Raji (cell line): ENCODE results near the gene RCOR1.

Experiments used
- POLR2A ChIP-seq: IDR thresholded peaks from 2 replicates; pipeline ENCODE4 v1.6.1; 2011; ENCODE audit warnings: low read depth, low read length, control low read depth; ENCODE audit not compliant: insufficient read depth

The RCOR1 gene

GRCh38 chr14:102729825-102730224 is 137.4 kb downstream of the RCOR1 start:
- no peak for TF ChIP-seq POLR2A

DNA sequence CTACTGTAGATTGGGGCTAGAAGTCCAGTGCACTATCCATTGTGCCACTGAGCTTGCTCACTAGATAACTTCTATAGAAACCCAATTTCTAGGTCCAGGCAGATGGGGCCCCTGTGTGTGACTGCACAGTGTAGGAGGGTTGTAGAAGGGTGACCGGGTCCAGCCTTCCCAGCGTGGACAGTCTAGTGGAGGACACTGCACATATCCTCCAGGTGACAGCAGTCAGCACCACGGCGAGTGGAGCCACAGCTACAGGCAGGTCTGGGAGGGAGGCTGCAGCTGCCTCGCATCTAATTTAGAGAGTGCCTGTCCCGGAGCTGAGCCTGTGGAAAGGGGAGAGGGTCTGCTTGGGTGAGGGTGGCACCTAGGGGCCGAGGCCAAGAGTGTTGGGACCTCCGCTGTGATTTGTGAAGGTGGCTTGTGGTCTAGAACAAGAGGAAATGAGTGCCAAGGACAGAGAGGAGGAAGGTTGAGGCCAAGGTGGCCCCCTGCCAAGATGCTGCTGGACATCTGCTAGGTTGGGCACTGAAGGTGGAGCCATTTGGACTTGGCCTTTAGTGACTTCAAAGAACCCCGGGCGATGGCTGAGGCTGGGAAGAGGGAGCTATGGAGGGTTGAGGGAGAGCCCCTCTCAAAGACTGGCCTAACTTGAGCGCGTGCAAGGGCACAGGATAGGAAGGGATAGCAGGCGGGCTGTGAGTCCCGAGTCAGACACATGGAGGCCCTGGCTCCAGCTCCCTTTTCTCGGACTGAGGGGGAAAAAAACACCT is 138.8 kb downstream of the RCOR1 start:
- TF ChIP-seq POLR2A = no peak

DNA sequence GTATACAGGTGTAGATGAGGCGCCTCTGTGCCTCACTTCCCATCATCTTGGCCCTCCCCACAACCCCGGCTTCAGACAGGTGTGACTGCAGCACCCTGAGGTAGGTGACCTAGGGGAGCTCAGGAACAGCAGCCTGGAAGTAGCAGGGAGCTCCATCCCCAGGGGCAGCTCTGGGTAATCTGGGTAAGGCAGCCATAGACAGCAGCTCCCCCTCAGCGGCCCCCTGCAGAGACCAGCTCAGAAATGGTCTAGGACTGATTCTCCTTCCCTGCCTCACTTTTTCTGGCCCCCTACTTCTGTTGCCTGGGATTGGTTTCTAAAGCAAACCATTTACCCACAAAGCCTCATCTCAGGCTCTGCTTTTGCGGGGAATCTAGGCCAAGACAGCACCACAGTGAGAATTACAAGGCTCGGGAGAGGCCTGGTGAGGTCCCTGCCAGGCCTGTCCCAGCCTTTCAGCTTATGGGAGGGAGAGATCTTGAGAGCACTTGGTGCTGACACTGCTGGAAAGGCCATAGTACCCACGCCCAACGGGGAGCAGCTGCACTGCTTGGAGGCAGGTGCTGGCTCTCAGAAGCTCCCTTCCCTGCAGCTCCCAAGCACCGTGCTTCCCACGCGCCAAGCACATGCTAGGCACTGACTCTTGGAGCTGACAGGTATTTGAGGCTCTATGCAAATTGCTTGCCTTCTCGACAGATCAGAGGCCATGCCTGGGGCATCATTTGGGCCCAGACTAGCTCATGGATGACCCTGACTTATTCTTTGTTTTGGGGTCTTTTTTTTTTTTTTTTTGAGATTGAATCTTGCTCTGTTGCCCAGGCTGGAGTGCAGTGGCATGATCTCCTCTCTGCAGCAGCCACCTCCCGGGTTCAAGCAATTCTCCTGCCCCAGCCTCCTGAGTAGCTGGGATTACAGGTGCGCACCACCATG is 139.7 kb downstream of the RCOR1 start:
- TF ChIP-seq POLR2A = no peak

DNA sequence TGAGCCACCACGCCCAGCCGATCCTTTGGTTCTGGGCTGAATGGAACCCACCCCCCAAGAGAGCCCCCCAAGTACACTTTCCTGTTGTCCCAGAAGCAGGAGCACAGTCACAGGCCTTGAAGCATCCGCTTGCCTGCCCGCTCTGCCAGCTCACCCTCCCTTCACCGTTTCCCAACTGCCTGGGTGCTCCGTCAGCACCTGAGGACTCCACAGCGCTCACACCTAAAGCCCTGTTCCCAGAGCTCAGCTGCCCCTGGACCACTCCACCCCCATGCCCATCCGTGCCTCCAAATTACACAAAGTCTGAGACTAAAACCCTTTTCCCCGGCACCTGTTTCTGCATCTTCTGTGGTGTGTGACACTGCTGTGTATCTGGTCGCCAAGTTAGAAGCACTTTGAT is 140.5 kb downstream of the RCOR1 start:
- TF ChIP-seq POLR2A = no peak

DNA sequence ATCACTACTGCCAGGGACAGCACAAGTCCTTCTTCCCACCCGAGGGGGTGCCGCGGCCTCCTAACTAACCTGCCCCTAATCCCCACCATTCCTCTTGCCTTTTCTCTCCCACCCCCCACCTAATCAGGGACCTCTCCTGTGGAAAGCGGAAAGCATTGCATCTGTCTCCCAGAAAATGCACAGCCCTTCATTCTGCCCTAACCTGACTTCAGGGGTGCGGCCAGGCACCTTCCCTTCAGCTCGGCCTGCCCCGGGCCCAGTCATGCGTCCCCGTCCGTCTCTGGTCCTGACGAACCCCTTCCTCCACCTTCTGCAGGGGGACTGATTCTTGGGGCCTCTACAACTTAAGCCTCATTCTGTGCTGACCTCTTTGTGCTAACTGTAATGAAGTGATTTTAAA is 140.9 kb downstream of the RCOR1 start:
- no peak for TF ChIP-seq POLR2A

DNA sequence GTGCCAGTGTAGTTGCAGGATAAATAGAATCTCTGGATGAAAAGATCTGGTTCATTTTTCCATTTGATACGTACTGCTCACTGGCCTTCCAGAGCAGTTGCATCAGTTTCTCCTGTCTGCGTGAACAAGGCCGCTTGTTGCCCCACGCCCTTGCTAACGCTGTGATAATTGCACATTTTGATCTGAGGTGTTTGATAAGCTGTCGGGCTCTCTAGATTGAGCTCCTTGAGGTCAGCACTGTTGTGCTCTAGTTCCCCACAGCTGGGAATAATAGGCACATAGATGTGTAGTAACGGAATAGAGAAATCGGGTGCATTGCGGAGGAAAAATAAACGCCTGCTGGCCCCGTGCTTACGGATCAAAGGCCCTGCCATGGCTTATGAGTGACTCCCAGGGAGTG is 142.0 kb downstream of the RCOR1 start:
- no peak for TF ChIP-seq POLR2A

DNA sequence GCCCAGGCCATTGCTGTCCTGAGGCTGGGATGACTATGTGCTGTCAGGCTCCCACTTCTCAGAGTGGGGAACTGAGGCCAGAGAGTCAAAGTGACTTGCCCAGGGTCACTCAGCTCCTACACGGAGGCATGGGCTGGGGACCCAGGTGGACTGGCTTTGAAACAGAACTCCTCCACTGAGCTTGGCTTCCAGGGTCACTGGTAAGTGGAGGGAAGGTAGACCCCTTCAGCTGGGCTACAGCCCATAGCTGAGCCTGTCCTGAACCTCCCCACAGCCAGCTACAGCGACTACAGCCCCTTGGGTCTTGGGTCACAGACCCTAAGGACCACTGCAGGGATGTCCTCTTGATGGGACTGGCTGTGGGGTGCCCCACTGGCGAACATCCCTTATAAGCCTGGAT is 144.5 kb downstream of the RCOR1 start:
- TF ChIP-seq POLR2A = no peak

DNA sequence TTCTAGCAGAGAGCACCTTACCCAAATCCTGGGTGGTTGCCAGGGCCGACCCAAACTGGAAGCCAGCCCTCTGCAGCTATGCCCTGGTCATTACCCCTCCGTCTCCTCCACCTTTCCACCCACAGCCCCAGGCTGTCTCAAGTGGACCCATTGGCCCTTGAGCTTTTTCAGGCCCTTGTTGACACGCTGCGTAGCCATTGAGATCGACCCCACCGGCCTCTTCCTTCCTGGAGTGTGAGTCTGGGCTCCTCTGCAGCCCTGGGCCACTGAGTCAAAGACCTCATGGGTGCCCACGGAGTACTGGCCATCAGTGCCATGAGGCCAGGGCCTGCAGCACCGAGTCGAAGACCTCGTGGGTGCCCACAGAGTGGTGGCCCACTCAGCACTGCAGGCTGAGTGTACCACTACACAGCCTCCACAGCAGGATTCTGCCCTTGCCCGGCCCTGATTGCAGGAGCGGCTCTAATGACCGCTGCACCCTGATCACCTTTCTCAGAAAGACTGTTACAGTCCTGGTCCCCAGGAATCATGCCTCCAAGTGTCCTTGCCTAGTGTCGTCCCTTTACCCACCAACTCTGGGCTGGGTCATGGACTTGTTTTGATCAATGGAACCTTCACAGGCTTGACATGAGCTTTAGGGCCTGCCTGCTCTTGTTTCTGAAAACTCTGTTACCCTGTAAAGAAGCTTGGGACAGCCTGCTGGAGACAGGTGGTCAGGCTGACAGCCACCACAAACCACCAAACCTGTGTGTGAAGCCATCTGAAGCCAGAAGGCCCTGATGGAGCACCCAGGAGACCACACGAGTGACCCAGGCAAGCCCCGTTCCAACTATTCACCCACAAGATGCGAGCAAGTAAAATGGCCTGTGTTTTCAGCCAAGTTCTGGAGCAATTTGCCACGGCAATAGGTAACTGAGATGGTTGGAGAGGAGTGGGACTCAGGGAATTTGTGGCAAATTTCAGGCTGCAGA is 145.2 kb downstream of the RCOR1 start:
- no peak for TF ChIP-seq POLR2A

DNA sequence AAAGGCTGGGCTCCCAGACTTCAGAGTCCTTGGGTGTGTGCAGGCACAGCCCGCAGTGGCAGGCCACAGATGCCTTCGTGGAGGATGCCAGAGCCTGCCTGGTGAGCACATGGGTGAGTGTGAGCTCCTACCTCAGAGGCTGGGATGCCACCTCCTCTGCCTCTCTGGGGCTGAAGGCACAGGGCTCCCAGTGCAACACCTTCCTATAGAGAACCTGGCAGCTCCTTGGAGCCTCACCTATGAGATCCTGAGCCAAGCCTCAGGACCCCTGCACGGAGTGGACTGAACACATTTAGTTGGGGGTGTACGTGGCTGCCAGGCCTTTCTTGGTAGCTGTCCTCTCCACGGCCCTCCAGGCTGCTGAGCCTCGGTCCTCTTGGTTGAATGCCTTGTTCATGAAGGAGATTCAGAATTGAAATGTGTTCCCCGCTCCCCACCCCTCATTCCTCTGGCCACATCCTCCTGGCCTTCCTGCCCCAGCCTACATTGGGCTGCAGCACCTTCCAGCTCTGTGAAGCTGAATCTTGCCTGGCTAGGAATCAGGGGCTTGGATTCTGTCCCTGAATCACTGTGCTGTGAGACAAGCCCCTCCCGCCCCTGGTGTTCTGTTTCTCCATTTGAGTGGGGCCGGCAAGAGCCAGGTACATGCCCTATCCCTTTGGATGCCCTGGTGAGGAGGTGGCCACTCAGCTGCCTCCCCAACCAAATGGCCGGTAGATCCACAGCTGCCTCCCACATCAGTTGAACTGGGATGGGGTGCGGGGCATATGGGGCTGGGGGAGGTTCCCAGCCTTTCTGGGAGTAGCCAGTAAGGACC is 146.1 kb downstream of the RCOR1 start:
- no peak for TF ChIP-seq POLR2A

DNA sequence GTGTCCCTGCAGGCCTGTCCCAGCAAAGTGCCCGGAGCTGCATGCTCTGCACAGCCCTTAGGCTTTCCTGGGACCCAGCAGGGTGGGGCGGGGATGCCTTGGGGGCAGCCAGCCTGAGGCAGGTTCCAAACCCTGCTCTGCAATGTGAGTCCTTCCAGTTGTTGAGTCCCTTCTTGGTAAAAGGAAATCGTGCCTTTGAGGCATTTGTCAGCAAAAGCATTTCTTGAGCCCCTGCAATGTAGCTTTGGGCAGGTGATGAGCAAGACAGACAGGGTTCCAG is 146.7 kb downstream of the RCOR1 start:
- no peak for TF ChIP-seq POLR2A

- no peak for TF ChIP-seq POLR2A
Observed at GRCh38 chr14:102746634-102747438, 154.4 kb downstream of the RCOR1 start.

- TF ChIP-seq POLR2A = no peak
Observed at GRCh38 chr14:102748806-102749205, 156.4 kb downstream of the RCOR1 start.

DNA sequence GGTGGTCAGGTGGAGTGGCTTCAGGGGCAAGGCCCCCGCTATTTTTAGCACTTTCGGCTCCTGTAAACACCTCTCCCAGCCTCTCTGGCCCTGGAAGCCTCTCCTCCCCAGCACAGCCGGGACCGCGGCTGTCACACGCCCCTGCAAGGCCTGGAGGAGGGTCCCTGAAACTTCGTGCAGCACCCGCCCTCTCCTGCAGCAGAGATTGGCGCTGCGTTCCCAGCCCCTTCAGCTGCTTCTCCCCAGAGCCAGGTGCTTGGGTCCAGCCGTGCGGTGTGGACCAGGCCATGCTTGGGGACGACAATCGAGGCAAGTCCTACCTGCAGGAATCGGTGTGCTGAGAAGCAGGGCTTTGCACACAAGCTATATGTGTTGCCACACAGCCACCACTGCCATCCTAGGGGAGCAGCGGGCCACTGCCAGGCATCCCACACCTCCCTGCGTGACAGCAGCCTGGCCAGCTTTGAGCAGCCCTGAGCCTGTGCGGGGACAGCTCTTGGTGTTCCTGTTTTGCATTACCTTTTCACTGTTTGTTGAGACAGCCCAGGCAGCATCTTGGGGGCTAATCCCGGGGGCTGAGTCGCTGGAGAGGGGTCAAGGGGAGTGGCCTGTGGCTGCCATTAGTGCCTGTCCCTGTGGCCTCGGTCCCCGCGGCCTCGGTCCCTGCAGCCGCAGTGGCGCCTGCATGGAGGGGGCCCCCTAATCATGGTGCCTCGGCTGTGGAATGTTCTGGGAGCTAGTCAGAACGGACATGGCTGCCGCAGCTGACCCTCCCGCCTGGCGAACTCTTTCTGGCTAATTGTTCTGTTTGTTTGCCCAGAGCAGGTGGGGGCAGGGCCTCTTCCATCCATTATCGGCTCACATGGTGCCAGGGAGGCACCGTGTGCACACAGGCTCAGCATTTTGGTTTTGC is 157.2 kb downstream of the RCOR1 start:
- TF ChIP-seq POLR2A = no peak

GRCh38 chr14:102750376-102750775 is 157.9 kb downstream of the RCOR1 start:
- no peak for TF ChIP-seq POLR2A
